Skeletal muscle satellite cell (primary cell): ENCODE results near the gene CNTN4.

Source experiments
- H3K27me3 ChIP-seq: 2 replicates; pipeline ENCODE4 v1.7.0; 2013; ENCODE audit warnings: low read length; ENCODE audit not compliant: control insufficient read depth, insufficient read depth
- H3K36me3 ChIP-seq: 2 replicates; pipeline ENCODE4 v1.7.0; 2013; ENCODE audit warnings: mild to moderate bottlenecking, control low read depth, low read length; ENCODE audit not compliant: insufficient read depth
- H3K4me1 ChIP-seq: 2 replicates; pipeline ENCODE4 v1.7.0; 2013; ENCODE audit warnings: low read length; ENCODE audit not compliant: control insufficient read depth, insufficient read depth
- H3K4me2 ChIP-seq: 2 replicates; pipeline ENCODE4 v1.7.0; 2013; ENCODE audit warnings: mild to moderate bottlenecking, low read length
- H3K4me3 ChIP-seq: 2 replicates; pipeline ENCODE4 v1.7.0; 2013; ENCODE audit warnings: low read length
- H3K9ac ChIP-seq: 2 replicates; pipeline ENCODE4 v1.7.0; 2013; ENCODE audit warnings: mild to moderate bottlenecking, low read depth, low read length, moderate library complexity
- H3K9me3 ChIP-seq: replicated peaks from 2 replicates; pipeline ENCODE4 v1.7.0; 2013; ENCODE audit warnings: mild to moderate bottlenecking, control low read depth, low read length

Gene CNTN4

DNA sequence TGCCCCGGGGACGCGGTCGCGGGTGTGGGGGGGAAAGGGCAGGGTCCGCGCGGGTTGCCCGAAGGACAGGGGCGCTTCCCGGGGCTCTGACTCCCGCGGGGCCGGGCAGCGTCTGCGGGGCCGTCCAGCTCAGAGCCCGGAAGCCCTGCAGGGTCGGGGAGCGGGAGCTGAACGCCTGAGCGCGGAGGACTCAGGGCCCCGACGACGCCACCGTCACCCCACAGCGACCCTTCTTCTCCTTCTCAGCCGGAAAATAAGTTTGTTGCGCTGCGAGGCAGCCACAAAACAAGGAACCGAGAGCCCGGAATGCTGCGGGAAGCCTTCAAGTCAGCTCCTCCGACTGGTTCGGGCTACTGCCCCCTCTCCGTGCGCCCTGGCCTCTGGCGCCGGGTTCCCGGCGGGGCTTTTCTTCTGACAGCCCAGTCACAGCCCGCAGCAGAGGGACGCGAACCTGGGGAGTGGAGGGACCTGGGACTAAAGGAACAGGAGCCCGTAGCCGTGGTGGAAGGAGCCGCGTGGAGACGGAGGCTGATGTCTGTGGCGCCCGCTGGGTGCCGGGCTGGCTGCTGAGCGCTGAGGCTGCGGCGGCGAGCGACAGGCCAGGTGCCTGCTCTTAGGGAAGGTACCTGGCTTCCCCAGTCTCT lies 484 bp downstream of the CNTN4 start:
- H3K4me2 ChIP-seq = no peak overlapping the region
- H3K9me3 ChIP-seq = no peaks in the 10 kb centered on the region
- no peaks in the 10 kb centered on the region for H3K4me1 ChIP-seq
- no peak overlapping the region for H3K4me3 ChIP-seq
- no peaks in the 10 kb centered on the region for H3K36me3 ChIP-seq
- H3K9ac ChIP-seq = no peak overlapping the region
- no peaks in the 10 kb centered on the region for H3K27me3 ChIP-seq

DNA sequence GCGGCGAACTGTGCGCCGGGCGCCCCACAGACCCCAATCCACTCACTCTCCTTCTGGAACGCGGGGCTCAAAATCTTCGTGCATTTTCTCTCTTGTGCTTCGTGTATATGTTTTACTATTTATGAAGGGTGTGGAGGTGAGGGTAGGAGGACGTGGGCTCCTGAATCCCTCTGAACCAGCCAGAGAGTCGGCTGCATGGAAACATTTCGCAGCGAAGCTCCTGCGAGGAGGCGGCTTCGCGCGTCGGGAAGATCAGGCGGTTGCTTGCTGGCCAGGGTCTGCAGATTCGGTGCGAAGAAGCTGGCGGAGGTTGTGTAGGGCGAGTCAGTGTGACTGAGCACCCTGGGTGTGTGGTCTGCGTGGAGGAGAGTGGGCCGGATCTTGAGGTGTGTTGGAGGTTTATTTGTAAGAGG lies 1.1 kb downstream of the CNTN4 start:
- no peaks in the 10 kb centered on the region for H3K27me3 ChIP-seq
- H3K4me2 ChIP-seq = no peak overlapping the region
- peaks cover 4% of the 10 kb centered on the region for H3K9me3 ChIP-seq
- no peaks in the 10 kb centered on the region for H3K4me1 ChIP-seq
- H3K36me3 ChIP-seq = no peaks in the 10 kb centered on the region
- no peak overlapping the region for H3K4me3 ChIP-seq
- no peak overlapping the region for H3K9ac ChIP-seq

DNA sequence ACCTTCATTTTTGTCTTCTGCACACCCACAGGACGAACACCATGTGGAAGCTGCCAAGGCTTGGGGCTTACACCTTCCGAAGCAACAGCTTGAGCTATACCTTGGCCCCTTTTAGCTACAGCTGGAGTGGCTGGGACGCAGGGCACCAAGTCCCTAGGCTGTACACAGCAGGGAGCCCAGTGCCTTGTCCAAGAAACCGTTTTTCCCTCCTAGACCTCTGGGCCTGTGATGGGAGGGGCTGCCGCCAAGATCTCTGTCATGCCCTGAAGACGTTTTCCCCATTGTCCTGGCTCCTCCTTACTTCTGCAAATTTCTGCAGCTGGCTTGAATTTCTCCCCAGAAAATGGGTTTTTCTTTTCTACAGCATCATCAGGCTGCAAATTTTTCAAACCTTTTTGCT lies 7.8 kb downstream of the CNTN4 start:
- peaks cover 18% of the 10 kb centered on the region for H3K9me3 ChIP-seq
- no peak overlapping the region for H3K4me3 ChIP-seq
- no peaks in the 10 kb centered on the region for H3K27me3 ChIP-seq
- no peaks in the 10 kb centered on the region for H3K36me3 ChIP-seq
- no peak overlapping the region for H3K9ac ChIP-seq
- no peak overlapping the region for H3K4me2 ChIP-seq
- H3K4me1 ChIP-seq = no peaks in the 10 kb centered on the region

DNA sequence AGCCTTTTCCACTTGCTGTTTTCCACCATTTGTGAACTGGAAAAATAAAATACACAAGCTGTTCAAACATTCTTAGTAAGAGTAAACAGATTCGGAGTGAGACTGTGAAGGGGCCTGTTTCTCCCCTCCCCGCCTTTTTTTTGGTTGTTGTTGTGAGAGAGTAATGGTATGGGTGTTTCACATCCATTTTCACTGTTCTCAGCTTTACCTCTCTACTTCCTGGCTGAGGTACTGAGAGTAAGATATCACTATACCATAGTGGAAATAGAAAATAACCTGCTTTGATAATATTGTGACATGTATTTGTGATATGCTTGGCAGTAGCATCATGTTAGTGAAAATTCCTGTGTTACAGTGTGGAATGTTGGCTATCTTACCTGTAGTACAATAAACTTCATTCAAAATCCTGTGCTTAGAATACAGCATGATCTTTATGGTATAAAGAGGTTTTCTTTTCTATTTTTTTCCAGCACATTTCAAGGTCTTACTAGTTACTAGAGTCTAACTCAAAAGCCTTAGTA lies 12.0 kb downstream of the CNTN4 start:
- Histone ChIP-seq H3K4me3 (no peak overlapping the region), H3K9me3 (peaks cover 29% of the 10 kb centered on the region), H3K27me3 (no peaks in the 10 kb centered on the region), H3K4me1 (no peaks in the 10 kb centered on the region), H3K9ac (no peak overlapping the region), H3K36me3 (no peaks in the 10 kb centered on the region), H3K4me2 (no peak overlapping the region)

DNA sequence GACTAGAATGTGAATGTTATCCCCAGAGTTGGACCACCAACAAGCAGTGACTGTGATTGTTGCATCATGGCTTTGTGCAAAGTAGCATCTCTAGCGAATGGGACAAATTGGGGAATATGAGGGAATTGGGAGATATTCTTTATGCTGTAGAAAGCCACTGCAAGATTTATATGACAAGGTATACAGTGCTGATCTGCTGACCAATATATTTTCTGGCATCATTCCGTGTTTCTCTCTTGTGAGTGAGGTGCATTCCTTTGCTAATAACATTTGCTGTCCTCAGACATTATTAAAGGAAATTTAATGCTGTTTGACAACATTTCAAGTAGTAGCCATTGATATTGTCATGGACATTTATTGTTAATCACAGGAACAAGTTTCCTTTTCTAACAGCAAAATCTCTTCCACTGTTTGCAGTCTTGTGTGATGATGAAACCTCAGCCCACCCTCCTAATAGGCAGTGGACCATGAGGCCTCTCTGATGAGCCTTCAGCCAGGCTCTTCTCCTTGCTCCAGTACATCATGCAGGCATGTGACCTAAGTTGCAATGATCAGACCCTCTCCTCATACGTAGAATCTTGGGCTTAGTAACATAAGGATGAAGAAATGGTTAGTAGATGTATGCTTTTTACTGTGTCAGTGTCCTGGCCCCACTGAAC lies 16.1 kb downstream of the CNTN4 start:
- Histone ChIP-seq H3K4me1 (no peaks in the 10 kb centered on the region), H3K27me3 (no peaks in the 10 kb centered on the region), H3K4me3 (no peak overlapping the region), H3K36me3 (no peaks in the 10 kb centered on the region), H3K9ac (no peak overlapping the region), H3K4me2 (no peak overlapping the region), H3K9me3 (peaks cover 15% of the 10 kb centered on the region)

DNA sequence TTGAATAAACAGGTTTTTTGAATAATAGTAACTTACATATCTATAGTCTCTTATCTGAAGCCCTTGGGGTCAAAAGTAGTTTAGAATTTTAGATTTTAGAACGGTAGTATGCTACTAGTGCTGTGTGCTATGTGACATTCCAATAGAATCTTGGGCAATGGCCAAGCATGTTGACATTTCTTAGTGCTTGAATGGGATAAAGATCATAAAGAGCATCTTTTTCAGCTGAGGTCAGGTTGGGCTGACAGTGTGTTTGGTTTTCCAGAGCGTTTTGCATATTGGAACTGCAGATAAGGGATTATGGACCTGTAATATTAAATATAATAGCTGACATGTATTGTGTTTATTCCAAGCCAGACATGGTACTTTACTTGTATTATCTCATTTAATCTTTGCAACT lies 32.1 kb downstream of the CNTN4 start:
- Histone ChIP-seq H3K9ac (no peak overlapping the region), H3K4me3 (no peak overlapping the region), H3K4me2 (no peak overlapping the region), H3K27me3 (no peaks in the 10 kb centered on the region), H3K36me3 (no peaks in the 10 kb centered on the region), H3K4me1 (no peaks in the 10 kb centered on the region), H3K9me3 (peaks cover 10% of the 10 kb centered on the region)

DNA sequence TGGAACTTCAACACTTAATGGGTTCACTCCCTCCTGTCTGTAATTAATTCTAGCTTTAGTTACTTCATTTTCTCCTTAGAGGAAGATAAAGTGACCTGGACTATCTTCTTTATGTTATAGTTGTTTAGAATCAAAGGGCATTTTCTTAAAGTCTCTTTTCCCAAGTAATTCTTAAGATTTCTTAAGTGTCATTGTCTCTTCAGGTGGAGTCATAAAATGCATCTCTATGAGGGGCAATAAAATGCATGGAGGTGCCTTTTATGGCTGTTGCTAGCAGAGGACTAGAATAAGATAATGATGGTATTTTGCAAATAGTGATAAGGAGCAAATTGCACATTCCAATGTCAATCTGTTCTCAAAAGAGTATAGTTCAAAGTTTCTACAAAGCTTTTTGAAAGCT lies 34.5 kb downstream of the CNTN4 start:
- Histone ChIP-seq H3K36me3 (no peaks in the 10 kb centered on the region), H3K4me1 (no peaks in the 10 kb centered on the region), H3K27me3 (no peaks in the 10 kb centered on the region), H3K4me3 (no peak overlapping the region), H3K9me3 (peaks cover 11% of the 10 kb centered on the region), H3K4me2 (no peak overlapping the region), H3K9ac (no peak overlapping the region)

DNA sequence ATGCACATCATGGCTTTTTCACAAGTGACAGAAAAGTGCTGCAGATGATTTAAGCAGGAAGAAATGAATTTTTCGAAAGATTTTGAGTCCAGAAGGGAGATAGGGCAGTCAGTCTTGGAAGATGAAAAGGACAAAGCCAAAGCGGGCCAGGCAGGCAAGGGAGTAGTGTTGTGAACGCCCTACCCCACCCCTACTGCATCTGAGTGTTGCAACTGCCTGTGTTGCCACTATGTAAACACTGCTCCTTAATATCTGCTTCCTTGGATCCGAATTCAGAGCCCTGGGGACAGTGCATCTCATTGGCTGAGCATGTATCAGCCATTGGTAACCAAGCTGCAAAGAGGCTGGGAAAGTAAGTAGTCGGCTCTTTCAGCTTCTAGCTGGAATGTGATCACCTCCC lies 39.0 kb downstream of the CNTN4 start:
- H3K4me3 ChIP-seq = no peak overlapping the region
- no peak overlapping the region for H3K4me2 ChIP-seq
- no peak overlapping the region for H3K9ac ChIP-seq
- no peaks in the 10 kb centered on the region for H3K4me1 ChIP-seq
- H3K36me3 ChIP-seq = no peaks in the 10 kb centered on the region
- H3K9me3 ChIP-seq = peaks cover 6% of the 10 kb centered on the region
- H3K27me3 ChIP-seq = no peaks in the 10 kb centered on the region

DNA sequence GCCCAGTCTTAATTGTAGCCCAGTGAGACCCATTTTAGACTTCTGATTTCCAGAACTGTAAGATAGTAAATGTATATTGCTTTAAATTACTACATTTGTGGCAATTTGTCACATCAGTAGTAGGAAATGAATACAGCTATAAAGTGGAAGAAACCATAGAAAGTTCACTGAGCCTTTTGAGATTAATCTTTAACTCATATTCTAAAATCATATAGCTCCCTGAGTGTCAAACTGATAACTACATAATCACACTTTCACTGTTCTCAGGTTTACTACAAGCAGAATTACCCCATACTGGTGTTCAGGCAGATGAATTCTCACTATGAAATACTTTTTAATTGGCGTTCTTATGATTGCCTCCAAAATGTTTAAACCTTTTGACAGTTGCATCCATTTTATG lies 42.8 kb downstream of the CNTN4 start:
- H3K4me1 ChIP-seq = no peaks in the 10 kb centered on the region
- H3K9me3 ChIP-seq = peaks cover 9% of the 10 kb centered on the region
- H3K9ac ChIP-seq = no peak overlapping the region
- no peak overlapping the region for H3K4me3 ChIP-seq
- no peaks in the 10 kb centered on the region for H3K36me3 ChIP-seq
- no peak overlapping the region for H3K4me2 ChIP-seq
- no peaks in the 10 kb centered on the region for H3K27me3 ChIP-seq

DNA sequence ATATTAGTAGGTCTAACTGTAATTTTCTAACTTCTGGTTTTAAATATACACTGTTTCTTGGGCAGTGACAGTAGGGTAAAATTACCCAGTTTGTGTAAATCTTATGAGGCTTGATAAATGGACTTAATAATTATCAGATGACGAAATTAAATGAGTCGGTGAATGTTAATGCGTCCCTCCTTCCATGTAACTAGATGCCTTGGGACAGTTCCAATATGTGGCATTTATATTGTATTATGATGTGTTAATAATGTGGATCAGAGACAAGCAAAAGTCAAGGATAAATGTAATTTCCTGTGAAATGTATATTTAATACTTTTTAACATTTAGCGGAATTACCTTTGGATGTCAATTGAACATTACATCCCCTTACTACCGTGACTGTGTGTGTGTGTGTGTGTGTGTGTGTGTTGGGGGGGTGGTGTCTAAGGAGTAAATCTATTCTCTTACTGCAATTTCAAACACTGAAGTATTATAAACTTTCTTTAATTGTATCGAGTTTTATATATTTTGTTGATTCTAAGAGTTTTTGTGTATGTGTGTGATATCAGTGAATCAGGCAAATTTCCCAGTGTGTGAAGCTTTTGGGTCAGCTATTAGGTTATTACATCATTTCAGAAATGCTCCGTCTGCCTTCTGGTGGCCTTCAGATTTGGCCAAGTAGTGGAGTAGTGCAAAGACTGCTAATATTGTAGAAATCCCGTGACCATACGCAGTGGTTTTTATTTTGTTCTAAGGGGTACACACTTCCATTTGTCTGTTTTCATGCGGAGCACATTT lies 50.1 kb downstream of the CNTN4 start:
- H3K9me3 ChIP-seq = peaks cover 17% of the 10 kb centered on the region
- no peak overlapping the region for H3K4me2 ChIP-seq
- H3K9ac ChIP-seq = no peak overlapping the region
- no peaks in the 10 kb centered on the region for H3K36me3 ChIP-seq
- no peak overlapping the region for H3K4me3 ChIP-seq
- H3K27me3 ChIP-seq = no peaks in the 10 kb centered on the region
- H3K4me1 ChIP-seq = no peaks in the 10 kb centered on the region

DNA sequence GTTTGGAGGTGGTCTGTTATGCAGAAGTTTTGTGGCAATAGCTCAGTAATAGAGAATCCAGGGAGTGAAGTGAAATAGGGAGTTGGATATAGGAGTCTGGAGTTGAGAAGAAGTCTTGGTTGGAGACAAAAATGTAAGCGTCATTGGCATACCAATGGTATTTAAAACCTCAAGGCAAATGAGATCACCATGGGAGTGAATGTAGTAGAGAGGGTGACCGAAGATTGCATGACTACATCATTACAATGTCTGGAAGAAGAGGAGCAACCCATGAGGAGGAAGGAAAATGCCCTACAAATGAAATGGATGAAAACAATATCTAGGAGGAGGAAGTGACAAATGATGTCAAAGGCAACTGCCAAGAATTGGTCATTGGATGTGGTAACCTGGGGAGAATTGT lies 54.4 kb downstream of the CNTN4 start:
- Histone ChIP-seq H3K4me3 (no peak overlapping the region), H3K4me1 (no peaks in the 10 kb centered on the region), H3K36me3 (no peaks in the 10 kb centered on the region), H3K9ac (no peak overlapping the region), H3K4me2 (no peak overlapping the region), H3K27me3 (no peaks in the 10 kb centered on the region), H3K9me3 (peaks cover 14% of the 10 kb centered on the region)
